ENCODE measurements around the gene AHDC1. TPM values are rescaled to one million over a fixed set of nuclear protein-coding genes. Genes with fewer than 3 reads are reported as not detected.
"Not testable (repeated sequence)": the region's sequence is repeated elsewhere in the genome, so short reads cannot be mapped to it uniquely, and the experiment has no call there.

AHDC1 gene
- total and polyA plus RNA-seq, 2 donors (not counting 3 experiments of a cell fraction or from before 2014, with no cell fraction given), result 7.0 to 32.1 TPM

GRCh38 chr1:27643600-27644368, 39.8 kb upstream of the AHDC1 start:
- no peaks in the 10 kb centered on the region for H3K79me2 ChIP-seq (ENCODE audit: control insufficient read depth, insufficient read depth, low read length)
- no peak overlapping the region for H3K4me3 ChIP-seq (replicated peaks in 1 of 3; ENCODE audit: insufficient read depth in 1 of 3, low read depth in 1 of 3, low read length in 3 of 3)
- no peaks in the 10 kb centered on the region for H3K4me1 ChIP-seq (ENCODE audit: control insufficient read depth, extremely low read depth, insufficient read depth, low read length)
- no peaks in the 10 kb centered on the region for H3K27me3 ChIP-seq (ENCODE audit: control insufficient read depth in 2 of 2, insufficient read depth in 2 of 2, low read length in 2 of 2)
- no TSS peak for BruUV-seq (replicated peaks)
- H3K27ac ChIP-seq (ENCODE audit: insufficient read depth, low read depth, low read length), result no peak overlapping the region
- CTCF ChIA-PET, result interaction anchor here (0.6 to 2.8 kb wide), 7 partner anchors 9 to 442 kb away, joined by 3 to 11 read pairs (median 5); partner anchors contain the start of gene IFI6
- TF ChIP-seq POLR2A (IDR thresholded peaks at IDR 0.05; ENCODE audit: low read depth, low read length), result no peak
- no peak for TF ChIP-seq FOS (IDR thresholded peaks at IDR 0.05; ENCODE audit: borderline replicate concordance, insufficient read depth, low read length)
- no peak for TF ChIP-seq MAX (IDR thresholded peaks at IDR 0.05; ENCODE audit: insufficient read depth, insufficient read length)
- TF ChIP-seq, protein P1, sequence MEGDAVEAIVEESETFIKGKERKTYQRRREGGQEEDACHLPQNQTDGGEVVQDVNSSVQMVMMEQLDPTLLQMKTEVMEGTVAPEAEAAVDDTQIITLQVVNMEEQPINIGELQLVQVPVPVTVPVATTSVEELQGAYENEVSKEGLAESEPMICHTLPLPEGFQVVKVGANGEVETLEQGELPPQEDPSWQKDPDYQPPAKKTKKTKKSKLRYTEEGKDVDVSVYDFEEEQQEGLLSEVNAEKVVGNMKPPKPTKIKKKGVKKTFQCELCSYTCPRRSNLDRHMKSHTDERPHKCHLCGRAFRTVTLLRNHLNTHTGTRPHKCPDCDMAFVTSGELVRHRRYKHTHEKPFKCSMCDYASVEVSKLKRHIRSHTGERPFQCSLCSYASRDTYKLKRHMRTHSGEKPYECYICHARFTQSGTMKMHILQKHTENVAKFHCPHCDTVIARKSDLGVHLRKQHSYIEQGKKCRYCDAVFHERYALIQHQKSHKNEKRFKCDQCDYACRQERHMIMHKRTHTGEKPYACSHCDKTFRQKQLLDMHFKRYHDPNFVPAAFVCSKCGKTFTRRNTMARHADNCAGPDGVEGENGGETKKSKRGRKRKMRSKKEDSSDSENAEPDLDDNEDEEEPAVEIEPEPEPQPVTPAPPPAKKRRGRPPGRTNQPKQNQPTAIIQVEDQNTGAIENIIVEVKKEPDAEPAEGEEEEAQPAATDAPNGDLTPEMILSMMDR (IDR thresholded peaks at IDR 0.05; ENCODE audit: extremely low read depth in 1 of 2, insufficient read depth in 1 of 2, low read depth in 1 of 2, low read length in 2 of 2), result peak; percentile 74 to 86
- FAIRE-seq (peak; percentile 91), DNase-seq (ENCODE audit: low read depth, low spot score) (peak; percentile 54)
- no peak overlapping the region for H3K9ac ChIP-seq (replicated peaks; ENCODE audit: extremely low read depth, insufficient read depth, low read length)
- dilution Hi-C loops (cut with MboI; ENCODE audit: extremely low pct_ligation_motif_present, low sequenced_read_pairs) (no loop called here), intact Hi-C loops (cut with micrococcal nuclease) (loop anchor here (1.0 kb wide), 1 partner anchor 20 kb away; no protein-coding TSS in a partner anchor)
- H3K9me1 ChIP-seq (replicated peaks; ENCODE audit: control insufficient read depth, extremely low read depth, insufficient read depth, low read length), result no peaks in the 10 kb centered on the region
- H2AFZ ChIP-seq (ENCODE audit: low read depth, low read length), result no peak overlapping the region
- H3K4me2 ChIP-seq (ENCODE audit: insufficient read depth, low read length), result no peak overlapping the region
- POLR2A ChIA-PET, result no interaction called here
- no peaks in the 10 kb centered on the region for H3K9me3 ChIP-seq (replicated peaks; ENCODE audit: control insufficient read depth, insufficient read depth, low read length)
- H4K20me1 ChIP-seq (replicated peaks; ENCODE audit: control insufficient read depth, extremely low read depth, insufficient read depth, low read length), result no peaks in the 10 kb centered on the region
- H3K36me3 ChIP-seq (ENCODE audit: control insufficient read depth in 2 of 2, extremely low read depth in 1 of 2, insufficient read depth in 2 of 2, low read length in 2 of 2), result no peaks in the 10 kb centered on the region

DNA sequence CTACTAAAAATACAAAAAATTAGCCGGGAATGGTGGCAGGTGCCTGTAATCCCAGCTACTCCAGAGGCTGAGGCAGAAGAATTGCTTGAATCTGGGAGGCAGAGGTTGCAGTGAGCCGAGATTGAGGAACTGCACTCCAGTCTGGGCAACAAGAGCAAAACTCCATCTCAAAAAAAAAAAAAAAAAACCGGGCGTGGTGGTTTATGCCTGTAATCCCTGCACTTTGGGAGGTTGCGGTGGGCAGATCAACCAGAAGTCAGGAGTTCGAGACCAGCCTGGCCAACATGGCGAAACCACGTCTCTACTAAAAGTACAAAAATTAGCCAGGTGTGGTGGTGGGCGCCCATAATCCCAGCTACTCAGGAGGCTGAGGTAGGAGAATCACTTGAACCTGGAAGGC, 36.6 kb upstream of the AHDC1 start:
- H3K79me2 ChIP-seq (ENCODE audit: control insufficient read depth, insufficient read depth, low read length); FAIRE-seq: not testable (repeated sequence)

More for the DNA sequence above, 36.6 kb upstream of the AHDC1 start:
- CTCF ChIA-PET, result interaction anchor here (1.1 to 1.6 kb wide), 3 partner anchors 22 to 217 kb away, joined by 3 to 8 read pairs (median 5); no protein-coding TSS in a partner anchor
- H3K4me2 ChIP-seq (ENCODE audit: insufficient read depth, low read length); BruUV-seq (replicated peaks); H3K27ac ChIP-seq (ENCODE audit: insufficient read depth, low read depth, low read length); H3K9me3 ChIP-seq (replicated peaks; ENCODE audit: control insufficient read depth, insufficient read depth, low read length); H3K27me3 ChIP-seq (ENCODE audit: control insufficient read depth in 2 of 2, insufficient read depth in 2 of 2, low read length in 2 of 2); H3K4me3 ChIP-seq (replicated peaks in 1 of 3; ENCODE audit: insufficient read depth in 1 of 3, low read depth in 1 of 3, low read length in 3 of 3); H3K9ac ChIP-seq (replicated peaks; ENCODE audit: extremely low read depth, insufficient read depth, low read length); H3K36me3 ChIP-seq (ENCODE audit: control insufficient read depth in 2 of 2, extremely low read depth in 1 of 2, insufficient read depth in 2 of 2, low read length in 2 of 2); H3K4me1 ChIP-seq (ENCODE audit: control insufficient read depth, extremely low read depth, insufficient read depth, low read length); H3K9me1 ChIP-seq (replicated peaks; ENCODE audit: control insufficient read depth, extremely low read depth, insufficient read depth, low read length); dilution Hi-C loops (cut with MboI; ENCODE audit: extremely low pct_ligation_motif_present, low sequenced_read_pairs); H2AFZ ChIP-seq (ENCODE audit: low read depth, low read length); intact Hi-C loops (cut with micrococcal nuclease); POLR2A ChIA-PET; DNase-seq (ENCODE audit: low read depth, low spot score); H4K20me1 ChIP-seq (replicated peaks; ENCODE audit: control insufficient read depth, extremely low read depth, insufficient read depth, low read length): not testable (repeated sequence)
